T-cell (primary cell): ENCODE results near the gene MFSD11. TPM values are rescaled to one million over a fixed set of nuclear protein-coding genes. Genes with fewer than 3 reads are reported as not detected.
"Not testable (repeated sequence)": the region's sequence is repeated elsewhere in the genome, so short reads cannot be mapped to it uniquely, and the experiment has no call there.

Experiments used
- ATAC-seq, 4 experiments: fragments of 200-7000 bp in 3 of 4; fragments of 150-1000 bp in 1 of 4; cut with Tn5 transposase; replicated peaks in 1 of 4; 1 replicate in 3 of 4; 2 replicates in 1 of 4; pipeline ENCODE4 v1.10.0; 2021; ENCODE audit warnings: moderate library complexity in 3 of 4, mild to moderate bottlenecking in 2 of 4, moderate number of reproducible peaks in 1 of 4
- CTCF ChIA-PET, 2 donors: fragments of 300-600 bp; sonication (Branson Sonifier 250); formaldehyde crosslinking; loops; one replicate each; lab custom pipeline; 2022; ENCODE audit warnings: antibody characterized with exemption in 2 of 2; lab: Charles Lee
- POLR2A ChIA-PET, 2 donors: fragments of 300-600 bp; sonication (Branson Sonifier 250); formaldehyde crosslinking; loops; one replicate each; lab custom pipeline; 2022; ENCODE audit warnings: antibody characterized with exemption in 2 of 2; lab: Charles Lee
- DNase-seq, 35 experiments: peaks; one replicate each; pipeline versions ENCODE4 v3.0.0 to v3.0.0-alpha.2; 2013 to 2023
- H3K27ac ChIP-seq: one replicate; pipeline ENCODE4 v1.5.1; 2013; ENCODE audit warnings: low read length
- H3K27me3 ChIP-seq, 2 experiments: replicated peaks in 1 of 2; 1 replicate in 1 of 2; 2 replicates in 1 of 2; pipeline versions ENCODE4 v1.6.1 to v1.7.0; 2013; ENCODE audit warnings: low read length in 1 of 2, mixed read lengths in 1 of 2; ENCODE audit not compliant: control insufficient read depth in 2 of 2, insufficient read depth in 2 of 2; ENCODE audit errors: extremely low read depth in 1 of 2
- H3K36me3 ChIP-seq, 2 donors: 1 replicate in 1 of 2; 2 replicates in 1 of 2; pipeline versions ENCODE4 v1.6.1 to v1.7.0; 2013; ENCODE audit warnings: low read length in 1 of 2; ENCODE audit not compliant: control insufficient read depth in 2 of 2, insufficient read depth in 1 of 2; ENCODE audit errors: extremely low read depth in 1 of 2
- H3K4me1 ChIP-seq, 2 experiments: 1 replicate in 1 of 2; 2 replicates in 1 of 2; pipeline versions ENCODE4 v1.6.1 to v1.7.0; 2013; ENCODE audit warnings: low read length in 2 of 2, mixed read lengths in 1 of 2; ENCODE audit not compliant: insufficient read depth in 2 of 2, control insufficient read depth in 1 of 2; ENCODE audit errors: extremely low read depth in 1 of 2
- H3K4me3 ChIP-seq, 2 donors: 1 replicate in 1 of 2; 2 replicates in 1 of 2; pipeline versions ENCODE4 v1.5.1 to v1.7.0; 2013; ENCODE audit warnings: mild to moderate bottlenecking in 2 of 2, low read length in 1 of 2, moderate library complexity in 1 of 2; ENCODE audit not compliant: control insufficient read depth in 1 of 2; ENCODE audit errors: extremely low read depth in 1 of 2
- H3K9me3 ChIP-seq: 2 replicates; pipeline ENCODE4 v1.7.0; 2013
- H3K27ac Mint-ChIP-seq, 2 donors: one replicate each; pipeline ENCODE4 v1.8.0; 2020 to 2021; ENCODE audit warnings: mild to moderate bottlenecking in 2 of 2, mixed read lengths in 2 of 2
- H3K27me3 Mint-ChIP-seq, 2 donors: one replicate each; pipeline ENCODE4 v1.8.0; 2021 to 2022; ENCODE audit warnings: mixed read lengths in 2 of 2
- H3K36me3 Mint-ChIP-seq: one replicate; pipeline ENCODE4 v1.8.0; 2021; ENCODE audit warnings: mixed read lengths
- H3K4me1 Mint-ChIP-seq, 3 donors: one replicate each; pipeline ENCODE4 v1.8.0; 2020 to 2022; ENCODE audit warnings: mixed read lengths in 3 of 3, mild to moderate bottlenecking in 1 of 3
- H3K4me3 Mint-ChIP-seq, 3 donors: one replicate each; pipeline ENCODE4 v1.8.0; 2020 to 2022; ENCODE audit warnings: mild to moderate bottlenecking in 3 of 3, mixed read lengths in 3 of 3, moderate library complexity in 3 of 3
- H3K9me3 Mint-ChIP-seq, 3 donors: one replicate each; pipeline ENCODE4 v1.8.0; 2020 to 2022; ENCODE audit warnings: mixed read lengths in 3 of 3
- WGBS: methylation state at CpG from one replicate; pipeline ENCODE4 v1.1.5; 2013; ENCODE audit warnings: missing lambda C conversion rate; ENCODE audit not compliant: insufficient coverage; 5-methylcytosine and 5-hydroxymethylcytosine counted together
- total RNA-seq, 35 experiments: library from RNA in 6 of 35; stranded (reverse) in 6 of 35; fragments of 120-200 nt in 1 of 35; gene quantifications; one replicate each; pipeline versions ENCODE4 v1.2.1 to v1.2.4 and lab custom pipeline; 2013 to 2026

MFSD11 gene
- total RNA-seq, 5 donors from 2014 or later (not counting 1 experiment from before 2014, with no cell fraction given): 30.5 to 41.5 (median 34.6) TPM

GRCh38 chr17:76784926-76785325 is 47.0 kb downstream of the MFSD11 start:
- H3K27me3 ChIP-seq: no peaks in the 10 kb centered on the region
- WGBS: no CpG with 5 or more reads among the region's 3 CpGs
- H3K36me3 Mint-ChIP-seq: peaks cover 26% of the 10 kb centered on the region
- ChIA-PET POLR2A (no interaction called here), CTCF (no interaction called here)
- no peaks in the 10 kb centered on the region for H3K9me3 Mint-ChIP-seq
- peaks cover 0 to 7% (median 0%) of the 10 kb centered on the region in 3 donors for H3K4me1 Mint-ChIP-seq
- H3K4me3 Mint-ChIP-seq: no peak overlapping the region
- H3K27ac ChIP-seq: no peak overlapping the region
- no peak overlapping the region for H3K4me3 ChIP-seq
- DNase-seq (no peak), ATAC-seq (no peak)
- H3K4me1 ChIP-seq: no peaks in the 10 kb centered on the region
- H3K27me3 Mint-ChIP-seq: no peaks in the 10 kb centered on the region
- H3K36me3 ChIP-seq: peaks cover 0 to 7% of the 10 kb centered on the region in 2 donors
- H3K9me3 ChIP-seq: no peaks in the 10 kb centered on the region
- no peak overlapping the region for H3K27ac Mint-ChIP-seq

- H3K27me3 ChIP-seq, H3K4me3 Mint-ChIP-seq, H3K27ac Mint-ChIP-seq, H3K4me3 ChIP-seq, DNase-seq, ATAC-seq, H3K27me3 Mint-ChIP-seq, H3K9me3 Mint-ChIP-seq, CTCF ChIA-PET, H3K9me3 ChIP-seq, POLR2A ChIA-PET, H3K4me1 ChIP-seq, H3K36me3 ChIP-seq, H3K27ac ChIP-seq: not testable (repeated sequence)
- WGBS: 100% methylated on average over 1 of the region's 2 CpGs
- Mint-ChIP-seq H3K36me3 (peaks cover 16% of the 10 kb centered on the region), H3K4me1 (peaks cover 10 to 19% (median 16%) of the 10 kb centered on the region in 3 donors)
Measured at GRCh38 chr17:76787866-76788265, 49.9 kb downstream of the MFSD11 start.

GRCh38 chr17:76789235-76789788 is 51.4 kb downstream of the MFSD11 start:
- Mint-ChIP-seq H3K27ac (no peak overlapping the region), H3K9me3 (no peaks in the 10 kb centered on the region), H3K36me3 (peaks cover 18% of the 10 kb centered on the region), H3K4me1 (peaks cover 10 to 19% (median 16%) of the 10 kb centered on the region in 3 donors), H3K4me3 (no peak overlapping the region), H3K27me3 (no peaks in the 10 kb centered on the region)
- Histone ChIP-seq H3K4me3 (no peak overlapping the region), H3K27me3 (no peaks in the 10 kb centered on the region), H3K36me3 (no peaks in the 10 kb centered on the region), H3K9me3 (no peaks in the 10 kb centered on the region), H3K4me1 (peaks cover 0 to 8% of the 10 kb centered on the region in 2 experiments), H3K27ac (no peak overlapping the region)
- whole genome bisulfite sequencing: 90% methylated on average over 5 of the region's 8 CpGs
- ATAC-seq: no peak
- CTCF ChIA-PET: no interaction called here
- DNase-seq: no peak
- POLR2A ChIA-PET: interaction anchor here (0.6 kb wide), 2 partner anchors 56 to 1131 kb away, joined by 3 read pairs; no protein-coding TSS in a partner anchor

- Histone ChIP-seq H3K4me1 (peaks cover 0 to 8% of the 10 kb centered on the region in 2 experiments), H3K27me3 (no peaks in the 10 kb centered on the region), H3K36me3 (no peaks in the 10 kb centered on the region), H3K9me3 (no peaks in the 10 kb centered on the region), H3K27ac (peak overlapping the region; percentile 34), H3K4me3 (no peak overlapping the region)
- H3K36me3 Mint-ChIP-seq: peaks cover 12% of the 10 kb centered on the region
- CTCF ChIA-PET: interaction anchor here in 1 of 2 donors (0.6 kb wide), 1 partner anchor 50 kb away, joined by 3 read pairs; no protein-coding TSS in a partner anchor
- H3K27me3 Mint-ChIP-seq: no peaks in the 10 kb centered on the region
- peaks cover 10 to 17% (median 16%) of the 10 kb centered on the region in 3 donors for H3K4me1 Mint-ChIP-seq
- H3K27ac Mint-ChIP-seq: peak overlapping the region; percentile 86 to 87
- peak overlapping the region; percentile 37 to 55 (median 51) for H3K4me3 Mint-ChIP-seq
- DNase-seq: peak in 23 of 35 experiments; percentile 3 to 54 (median 22)
- peak; percentile 67 to 84 (median 76) for ATAC-seq
- POLR2A ChIA-PET: interaction anchor here in 1 of 2 donors (0.6 to 0.7 kb wide), 2 partner anchors 210 to 1591 kb away, joined by 4 to 8 read pairs; no protein-coding TSS in a partner anchor
- no peaks in the 10 kb centered on the region for H3K9me3 Mint-ChIP-seq
- WGBS: 16% methylated on average over 6 of the region's 11 CpGs
Measured at GRCh38 chr17:76791053-76791980, 53.4 kb downstream of the MFSD11 start.

GRCh38 chr17:76792348-76792747 is 54.4 kb downstream of the MFSD11 start:
- Mint-ChIP-seq H3K9me3 (no peaks in the 10 kb centered on the region), H3K27me3 (no peaks in the 10 kb centered on the region), H3K27ac (no peak overlapping the region), H3K4me1 (peaks cover 10 to 16% (median 12%) of the 10 kb centered on the region in 3 donors), H3K36me3 (peaks cover 9% of the 10 kb centered on the region), H3K4me3 (peak overlapping the region in 1 of 3 donors; percentile 37)
- no peak overlapping the region for H3K27ac ChIP-seq
- ChIA-PET POLR2A (interaction anchor here in 1 of 2 donors (0.7 kb wide), 1 partner anchor 208 kb away, joined by 4 read pairs; no protein-coding TSS in a partner anchor), CTCF (interaction anchor here in 1 of 2 donors (0.6 kb wide), 1 partner anchor 49 kb away, joined by 3 read pairs; no protein-coding TSS in a partner anchor)
- H3K4me3 ChIP-seq: no peak overlapping the region
- 89% methylated on average over 2 of the region's 5 CpGs for WGBS
- no peak for DNase-seq
- H3K4me1 ChIP-seq: peaks cover 0 to 8% of the 10 kb centered on the region in 2 experiments
- H3K27me3 ChIP-seq: no peaks in the 10 kb centered on the region
- no peaks in the 10 kb centered on the region for H3K9me3 ChIP-seq
- ATAC-seq: no peak
- H3K36me3 ChIP-seq: no peaks in the 10 kb centered on the region

GRCh38 chr17:76793775-76794174 is 55.9 kb downstream of the MFSD11 start:
- Mint-ChIP-seq H3K27me3 (no peaks in the 10 kb centered on the region), H3K4me3 (no peak overlapping the region), H3K27ac (no peak overlapping the region), H3K36me3 (peaks cover 9% of the 10 kb centered on the region), H3K9me3 (no peaks in the 10 kb centered on the region), H3K4me1 (peaks cover 10 to 16% (median 12%) of the 10 kb centered on the region in 3 donors)
- POLR2A ChIA-PET: no interaction called here
- WGBS: no CpG with 5 or more reads among the region's 4 CpGs
- Histone ChIP-seq H3K9me3 (no peaks in the 10 kb centered on the region), H3K36me3 (no peaks in the 10 kb centered on the region), H3K4me1 (peaks cover 0 to 8% of the 10 kb centered on the region in 2 experiments), H3K27me3 (no peaks in the 10 kb centered on the region), H3K4me3 (no peak overlapping the region), H3K27ac (no peak overlapping the region)
- ATAC-seq: no peak
- CTCF ChIA-PET: interaction anchor here in 1 of 2 donors (0.7 kb wide), 1 partner anchor 280 kb away, joined by 3 read pairs; no protein-coding TSS in a partner anchor
- DNase-seq: peak in 1 of 35 experiments; percentile 29
